IMR-90 (cell line): ENCODE data around the gene U2AF1. TPM values are rescaled to one million over a fixed set of nuclear protein-coding genes. Genes with fewer than 3 reads are reported as not detected.

Experiments used
- polyA plus RNA-seq, 3 experiments: library from polyadenylated mRNA; depleted of rRNA; stranded (reverse); fragments of >200 nt; gene quantifications; 2 replicates each; pipeline ENCODE4 v1.2.3, GENCODE V29; 2012; ENCODE audit warnings: low replicate concordance in 1 of 3
- total RNA-seq: library from RNA; depleted of rRNA; stranded (reverse); fragments of >200 nt; gene quantifications from 2 replicates; pipeline ENCODE4 v1.2.3, GENCODE V29; 2012; rRNA removed

Gene U2AF1
- total and polyA plus RNA-seq, 2 of the 4 experiments (the other 2 are of a cell fraction) = 6.5 to 8.5 TPM

Other genes starting within 250 kb of the U2AF1 start
- 8.6 and 11.3 TPM in 2 replicates for gene WDR4, start 228.0 kb downstream of the U2AF1 start, total RNA-seq
- 20.2 and 20.8 TPM in 2 replicates for gene WDR4, start 228.0 kb downstream of the U2AF1 start, polyA plus RNA-seq (2012; rRNA removed)
- 55.6 and 62.5 TPM in 2 replicates for gene NDUFV3, start 214.3 kb downstream of the U2AF1 start, total RNA-seq
- 38.5 and 44.1 TPM in 2 replicates for gene NDUFV3, start 214.3 kb downstream of the U2AF1 start, polyA plus RNA-seq (2012; rRNA removed)
- under 0.01 TPM in 1 of 2 replicates, not detected in the other for gene ERVH48-1, start 181.9 kb downstream of the U2AF1 start, total RNA-seq
- not detected in 2 replicates for gene ERVH48-1, start 181.9 kb downstream of the U2AF1 start, polyA plus RNA-seq (2012; rRNA removed)
- 35.0 and 48.3 TPM in 2 replicates for gene PKNOX1, start 133.0 kb downstream of the U2AF1 start, total RNA-seq
- gene PKNOX1, start 133.0 kb downstream of the U2AF1 start, polyA plus RNA-seq (2012; rRNA removed) = 51.5 and 61.0 TPM in 2 replicates
- gene CBS, start 31.7 kb downstream of the U2AF1 start, total RNA-seq = 35.6 and 38.5 TPM in 2 replicates
- gene CBS, start 31.7 kb downstream of the U2AF1 start, polyA plus RNA-seq (2012; rRNA removed) = 49.6 and 54.3 TPM in 2 replicates
- not detected in 2 replicates for gene CRYAA, start 61.4 kb upstream of the U2AF1 start, total RNA-seq
- not detected in 2 replicates for gene CRYAA, start 61.4 kb upstream of the U2AF1 start, polyA plus RNA-seq (2012; rRNA removed)